Measurements from ENCODE around the gene ZC3H11A.
"Not testable (repeated sequence)": the region's sequence is repeated elsewhere in the genome, so short reads cannot be mapped to it uniquely, and the experiment has no call there.

Gene ZC3H11A

DNA sequence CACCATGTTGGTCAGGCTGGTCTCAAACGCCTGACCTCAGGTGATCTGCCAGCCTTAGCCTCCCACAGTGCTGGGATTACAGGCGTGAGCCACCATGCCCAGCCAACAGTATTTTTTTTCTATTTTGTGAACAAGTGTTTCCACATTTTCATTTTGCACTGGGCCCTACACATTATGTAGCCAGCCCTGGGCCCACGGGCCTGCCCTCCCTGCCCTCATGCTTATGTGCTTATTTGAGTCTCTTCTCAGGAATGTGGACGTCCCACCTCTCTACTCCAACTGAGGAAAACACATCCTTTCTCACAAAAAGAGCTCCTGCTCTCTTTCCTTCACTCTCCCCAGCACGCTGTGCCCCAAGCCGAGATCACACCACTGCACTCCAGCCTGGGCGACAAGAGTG is 13.5 kb upstream of the ZC3H11A start:
- no peak for DNase-seq (ENCODE audit: low spot score)

DNA sequence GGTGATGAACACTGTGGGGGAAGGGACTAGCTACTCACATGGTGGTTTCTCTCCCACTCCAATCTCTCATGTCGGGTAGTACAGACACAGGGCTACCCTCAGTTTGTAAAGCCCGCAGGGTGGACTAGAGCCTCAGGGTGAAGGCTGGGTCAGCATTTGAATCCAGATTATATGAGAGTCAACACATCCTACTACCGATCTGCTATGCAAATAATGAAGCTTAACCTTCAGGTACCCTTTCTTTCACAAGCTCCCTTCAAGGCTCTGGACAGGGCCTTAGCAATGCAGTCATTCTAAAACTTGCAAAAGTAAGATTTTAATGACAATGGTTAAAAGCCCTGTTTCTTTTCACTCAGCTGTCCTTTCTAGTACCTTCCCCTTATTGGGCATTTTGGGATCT is 5.5 kb upstream of the ZC3H11A start:
- no peak for DNase-seq (ENCODE audit: low spot score)

DNA sequence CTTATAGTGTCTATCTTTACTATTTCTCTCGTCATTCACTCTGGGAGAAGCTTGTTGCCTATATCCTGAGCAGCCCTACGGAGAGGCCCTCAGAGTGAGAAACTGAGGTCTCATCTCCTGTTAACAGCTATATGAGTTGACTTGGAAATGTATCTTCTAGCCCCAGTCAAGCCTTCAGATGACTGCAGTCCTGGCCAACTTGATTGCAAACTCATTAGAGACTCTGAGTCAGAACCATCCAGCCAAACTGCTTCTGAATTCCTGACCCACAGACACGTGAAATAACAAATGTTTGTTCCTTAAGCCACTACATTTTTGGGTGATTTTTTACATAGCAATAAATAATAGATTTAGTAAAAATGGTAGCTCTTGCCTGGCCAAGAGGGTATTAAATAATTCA is 3.9 kb upstream of the ZC3H11A start:
- DNase-seq (ENCODE audit: low spot score) = no peak

- DNase-seq (ENCODE audit: low spot score) = no peak
These were observed 2.9 kb upstream of the ZC3H11A start for GRCh38 chr1:203792486-203792885.

DNA sequence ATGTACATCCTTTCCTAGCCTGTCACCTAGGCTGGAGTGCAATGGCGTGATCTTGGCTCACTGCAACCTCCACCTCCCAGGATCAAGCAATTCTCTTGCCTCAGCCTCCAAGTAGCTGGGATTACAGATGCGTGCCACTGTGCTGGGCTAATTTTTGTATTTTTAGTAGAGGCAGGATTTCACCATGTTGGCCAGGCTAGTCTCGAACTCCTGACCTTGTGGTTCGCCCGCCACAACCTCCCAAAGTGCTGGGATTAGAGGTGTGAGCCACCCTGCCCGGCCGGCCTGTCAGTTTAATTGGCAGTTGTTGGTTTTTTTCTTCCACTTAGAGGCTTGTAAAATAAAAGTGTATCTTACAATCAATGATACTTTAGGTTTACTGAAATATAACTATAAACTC is 1.9 kb upstream of the ZC3H11A start:
- not testable (repeated sequence) for DNase-seq (ENCODE audit: low spot score)

DNA sequence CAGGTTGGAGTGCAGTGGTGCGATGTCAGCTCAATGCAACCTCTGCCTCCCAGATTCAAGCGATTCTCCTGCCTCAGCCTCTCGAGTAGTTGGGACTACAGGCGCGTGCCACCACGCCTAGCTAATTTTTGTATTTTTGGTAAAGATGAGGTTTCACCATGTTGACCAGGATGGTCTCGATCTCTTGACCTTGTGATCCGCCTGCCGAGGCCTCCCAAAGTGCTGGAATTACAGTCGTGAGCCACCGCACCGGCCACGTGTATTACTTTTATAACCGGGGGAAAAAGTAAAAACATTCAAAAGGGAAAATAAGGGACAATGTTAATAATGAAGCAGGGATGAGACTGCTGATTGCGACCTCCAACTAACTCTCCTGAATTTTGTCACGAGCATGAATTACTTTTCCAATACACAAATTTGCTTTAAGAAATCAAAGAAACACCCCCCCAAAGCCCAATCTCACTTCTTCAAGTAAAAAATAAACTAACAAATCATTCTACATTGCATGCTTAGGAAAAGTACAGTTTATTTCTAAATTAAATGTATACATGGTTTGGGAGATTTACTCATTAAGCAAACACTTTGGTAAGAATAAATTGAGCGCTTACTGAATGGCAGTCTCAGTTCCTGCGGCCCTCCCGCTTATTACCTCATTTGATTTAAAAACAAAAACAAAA is 521 bp upstream of the ZC3H11A start:
- DNase-seq (ENCODE audit: low spot score) = no peak

DNA sequence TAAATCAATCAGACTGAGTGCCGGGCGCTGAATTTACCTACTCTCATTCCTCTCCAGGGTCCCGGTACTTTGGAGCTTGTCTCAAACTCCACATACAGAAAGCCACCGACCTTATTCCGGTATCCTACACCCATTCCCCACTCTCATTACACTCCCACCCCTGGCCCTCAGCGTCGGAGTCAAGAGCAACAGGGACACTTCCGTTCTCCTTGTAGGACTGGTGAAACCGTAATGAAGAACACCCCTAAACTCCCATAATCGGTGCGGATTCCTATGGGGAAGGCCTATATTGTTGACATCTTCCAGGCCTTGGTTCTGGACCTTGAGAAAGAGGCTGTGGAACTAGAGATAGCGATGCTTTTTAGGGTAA is 798 bp downstream of the ZC3H11A start:
- peak; percentile 49 for DNase-seq (ENCODE audit: low spot score)

GRCh38 chr1:203797216-203797615 is 1.8 kb downstream of the ZC3H11A start:
- DNase-seq (ENCODE audit: low spot score) = no peak

DNA sequence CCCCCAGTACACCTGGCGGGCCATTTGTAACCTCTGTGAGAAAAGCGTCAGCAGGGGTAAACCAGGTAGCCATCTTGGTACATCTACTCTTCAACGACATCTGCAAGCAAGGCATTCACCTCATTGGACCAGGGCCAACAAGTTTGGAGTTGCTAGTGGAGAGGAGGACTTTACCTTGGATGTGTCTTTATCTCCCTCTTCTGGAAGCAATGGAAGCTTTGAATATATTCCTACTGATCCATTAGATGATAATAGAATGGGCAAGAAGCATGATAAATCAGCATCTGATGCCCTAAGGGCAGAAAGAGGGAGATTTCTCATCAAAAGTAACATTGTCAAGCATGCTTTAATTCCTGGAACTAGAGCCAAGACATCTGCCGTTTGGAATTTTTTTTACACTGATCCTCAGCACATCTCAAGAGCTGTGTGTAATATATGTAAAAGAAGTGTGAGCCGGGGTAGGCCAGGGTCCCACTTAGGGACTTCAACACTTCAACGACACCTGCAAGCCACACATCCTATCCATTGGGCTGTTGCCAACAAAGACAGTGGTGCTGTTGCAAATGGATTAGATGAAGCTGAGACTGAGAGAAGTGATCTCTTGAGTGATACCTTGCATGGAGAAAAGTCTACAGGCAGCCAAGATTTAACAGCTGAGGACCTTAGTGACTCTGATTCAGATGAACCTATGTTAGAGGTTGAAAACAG is 2.7 kb downstream of the ZC3H11A start:
- DNase-seq (ENCODE audit: low spot score) = no peak

DNA sequence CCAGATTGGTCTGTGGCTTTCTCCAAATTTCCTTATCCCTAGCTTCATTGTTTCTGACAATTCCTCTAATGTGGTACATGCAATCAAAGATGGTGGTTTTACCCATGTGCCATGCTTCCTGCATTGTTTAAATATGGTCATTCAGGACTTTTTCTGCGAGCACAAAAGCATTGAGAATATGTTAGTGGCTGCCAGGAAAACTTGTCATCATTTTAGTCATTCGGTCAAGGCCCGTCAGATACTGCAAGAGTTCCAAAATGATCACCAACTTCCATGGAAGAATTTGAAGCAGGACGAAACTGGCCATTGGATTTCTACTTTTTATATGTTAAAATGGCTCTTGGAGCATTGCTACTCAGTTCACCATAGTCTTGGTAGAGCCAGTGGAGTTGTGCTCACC is 3.7 kb downstream of the ZC3H11A start:
- DNase-seq (ENCODE audit: low spot score) = no peak

DNA sequence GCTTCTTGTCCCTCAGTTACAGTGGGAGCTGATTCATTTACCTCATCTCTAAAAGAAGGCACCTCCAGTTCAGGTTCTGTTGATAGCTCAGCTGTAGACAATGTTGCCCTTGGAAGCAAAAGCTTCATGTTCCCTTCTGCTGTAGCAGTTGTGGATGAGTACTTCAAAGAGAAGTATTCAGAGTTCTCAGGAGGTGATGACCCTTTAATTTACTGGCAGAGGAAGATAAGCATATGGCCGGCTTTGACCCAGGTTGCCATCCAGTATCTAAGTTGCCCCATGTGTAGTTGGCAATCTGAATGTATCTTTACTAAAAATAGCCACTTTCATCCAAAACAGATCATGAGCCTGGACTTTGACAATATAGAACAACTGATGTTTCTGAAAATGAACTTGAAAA is 4.5 kb downstream of the ZC3H11A start:
- DNase-seq (ENCODE audit: low spot score) = no peak

- no peak for DNase-seq (ENCODE audit: low spot score)
These were observed 10.3 kb downstream of the ZC3H11A start for GRCh38 chr1:203805689-203806088.

DNA sequence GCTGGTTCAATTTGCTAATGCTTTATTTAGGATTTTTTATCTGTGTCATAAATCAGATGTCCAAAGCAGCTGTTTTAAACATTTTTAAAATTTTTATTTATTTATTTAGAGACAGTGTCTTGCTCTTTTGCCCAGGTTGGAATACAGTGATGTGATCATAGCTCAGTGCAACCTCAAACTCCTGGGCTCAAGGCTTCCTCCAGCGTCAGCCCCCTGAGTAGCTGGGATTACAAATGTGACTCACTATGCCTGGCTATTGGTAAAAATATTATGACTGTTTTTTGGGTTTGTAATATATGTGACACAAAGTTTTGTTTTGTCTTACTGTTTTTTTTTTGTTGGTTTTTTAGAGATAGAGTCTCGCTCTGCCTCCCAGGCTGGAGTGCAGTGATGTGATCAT is 11.8 kb downstream of the ZC3H11A start:
- no peak for DNase-seq (ENCODE audit: low spot score)

DNA sequence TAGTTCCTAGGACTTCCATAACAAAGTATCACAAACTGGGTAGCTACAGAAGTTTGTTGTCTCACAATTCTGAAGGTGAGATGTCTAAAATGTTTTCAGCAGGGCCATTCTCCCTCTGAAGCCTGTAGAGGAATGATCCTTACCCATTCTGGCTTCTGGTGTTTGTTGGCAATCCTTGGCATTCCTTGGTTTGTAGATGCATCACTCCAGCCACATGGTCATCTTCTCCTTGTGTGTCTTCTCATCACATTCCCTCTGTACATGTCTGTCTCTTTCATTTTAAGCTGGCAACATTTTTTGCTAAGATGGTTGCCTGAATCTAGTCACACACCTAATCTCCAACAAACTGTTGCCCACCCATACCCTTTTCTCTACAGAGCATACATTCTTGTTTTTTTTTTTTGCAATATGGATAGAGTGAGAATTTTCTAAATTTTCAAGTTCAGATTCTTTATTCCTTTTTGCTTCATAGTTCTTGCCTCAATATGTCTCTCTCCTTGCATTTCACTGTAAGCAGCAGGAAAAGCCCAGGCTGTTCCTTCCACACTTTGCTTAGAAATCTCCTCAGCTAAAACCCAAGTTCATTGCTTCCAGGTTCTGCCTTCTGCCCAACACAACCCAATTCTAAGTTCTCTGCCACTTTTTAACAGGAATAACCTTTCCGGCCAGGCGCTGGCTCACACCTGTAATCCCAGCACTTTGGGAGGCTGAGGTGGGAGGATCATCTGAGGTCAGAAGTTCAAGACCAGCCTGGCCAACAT is 18.3 kb downstream of the ZC3H11A start:
- DNase-seq (ENCODE audit: low spot score) = no peak

DNA sequence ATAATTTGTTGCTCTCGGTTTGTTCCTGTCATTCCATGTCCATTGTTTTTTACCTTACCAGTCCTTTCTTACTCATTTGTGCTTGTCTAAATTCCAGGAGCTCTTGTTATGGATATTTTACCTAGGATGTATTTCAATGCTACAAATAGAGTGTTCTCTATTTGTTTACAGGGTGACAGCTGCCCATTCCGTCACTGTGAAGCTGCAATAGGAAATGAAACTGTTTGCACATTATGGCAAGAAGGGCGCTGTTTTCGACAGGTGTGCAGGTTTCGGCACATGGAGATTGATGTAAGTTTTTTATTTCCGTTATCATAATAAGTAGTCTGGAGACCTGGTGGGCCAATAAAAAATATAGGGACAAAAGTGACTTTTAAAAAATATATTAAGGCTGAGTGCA is 23.0 kb downstream of the ZC3H11A start:
- DNase-seq (ENCODE audit: low spot score) = no peak

- DNase-seq (ENCODE audit: low spot score) = no peak
These were observed 27.9 kb downstream of the ZC3H11A start for GRCh38 chr1:203823306-203823705.

- DNase-seq (ENCODE audit: low spot score) = no peak
These were observed 30.8 kb downstream of the ZC3H11A start for GRCh38 chr1:203826175-203826574.

DNA sequence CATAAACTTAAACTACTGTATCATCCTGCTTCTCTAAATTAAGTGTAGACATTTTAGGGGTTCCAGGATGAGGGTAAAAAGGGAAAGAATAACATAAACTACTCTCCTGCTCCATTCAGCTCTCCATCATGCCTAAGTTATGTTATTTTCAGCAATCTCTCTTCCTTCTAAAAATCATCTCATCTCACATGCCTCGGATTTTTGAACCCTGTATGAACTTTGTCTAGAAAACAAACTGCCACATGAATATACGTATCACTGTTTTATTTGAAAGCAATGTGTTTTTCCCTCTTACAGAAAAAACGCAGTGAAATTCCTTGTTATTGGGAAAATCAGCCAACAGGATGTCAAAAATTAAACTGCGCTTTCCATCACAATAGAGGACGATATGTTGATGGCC is 32.6 kb downstream of the ZC3H11A start:
- no peak for DNase-seq (ENCODE audit: low spot score)

DNA sequence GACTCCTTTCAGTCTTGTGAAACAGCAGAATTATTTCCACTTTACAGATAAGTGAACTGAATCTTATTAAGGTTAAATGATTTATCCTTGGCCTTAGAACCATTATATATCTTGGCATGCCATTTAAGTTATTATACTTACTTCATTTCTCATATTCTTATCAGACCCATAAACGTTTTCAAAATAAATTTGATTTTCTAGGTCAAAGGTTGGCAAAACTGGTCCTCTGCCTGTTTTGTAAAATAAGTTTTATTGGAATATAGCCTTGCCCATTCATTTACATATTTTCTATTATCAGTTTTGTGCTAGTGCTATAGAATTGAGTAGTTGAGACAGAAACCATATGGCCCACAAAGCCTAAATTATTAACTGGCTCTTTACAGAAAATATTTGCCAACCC is 33.1 kb downstream of the ZC3H11A start:
- DNase-seq (ENCODE audit: low spot score) = no peak

GRCh38 chr1:203829247-203829646 is 33.8 kb downstream of the ZC3H11A start:
- not testable (repeated sequence) for DNase-seq (ENCODE audit: low spot score)

- no peak for DNase-seq (ENCODE audit: low spot score)
These were observed 40.1 kb downstream of the ZC3H11A start for GRCh38 chr1:203835476-203835875.

GRCh38 chr1:203839081-203839480 is 43.7 kb downstream of the ZC3H11A start:
- no peak for DNase-seq (ENCODE audit: low spot score)

- DNase-seq (ENCODE audit: low spot score) = no peak
These were observed 44.9 kb downstream of the ZC3H11A start for GRCh38 chr1:203840208-203840808.
